ENCODE measurements around the gene FUT8. TPM values are rescaled to one million over a fixed set of nuclear protein-coding genes. Genes with fewer than 3 reads are reported as not detected.

The FUT8 gene
- total and polyA plus RNA-seq, 2 of the 8 experiments (the other 6 are each of a cell fraction or from before 2014, with no cell fraction given) = 10.5 to 25.1 TPM

DNA sequence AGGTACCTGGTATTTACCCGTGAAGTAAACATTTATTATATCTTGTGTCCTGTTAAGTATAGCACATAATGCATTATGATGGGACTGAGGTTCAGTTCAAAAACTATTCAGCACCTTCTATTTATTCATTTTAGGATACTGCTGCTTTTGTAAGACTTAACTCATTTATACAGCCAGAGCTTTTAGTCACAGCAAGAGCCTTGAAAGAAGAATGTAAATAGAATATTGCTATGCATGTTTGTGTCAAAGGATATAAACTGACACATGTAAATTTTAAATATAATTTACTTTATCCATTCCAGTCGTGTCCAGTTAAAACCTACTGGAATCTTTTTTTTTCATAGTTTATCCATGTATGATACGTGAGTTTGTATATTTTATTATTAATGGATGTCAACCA lies 168.8 kb downstream of the FUT8 start:
- Histone ChIP-seq H3K27ac (ENCODE audit: low read depth, low read length) (no peak overlapping the region), H4K5ac (ENCODE audit: insufficient read length, low read depth, low read length) (no peak overlapping the region), H3K23ac (ENCODE audit: insufficient read length) (no peak overlapping the region), H3K36me3 (ENCODE audit: control insufficient read depth in 2 of 4, insufficient read depth in 4 of 4, low read length in 3 of 4) (no peaks in the 10 kb centered on the region), H2BK15ac (ENCODE audit: low read length) (no peak overlapping the region), H3K23me2 (ENCODE audit: low read depth, low read length) (no peaks in the 10 kb centered on the region), H4K20me1 (replicated peaks in 1 of 2; ENCODE audit: control insufficient read depth in 1 of 2, insufficient read depth in 2 of 2, low read length in 2 of 2) (peaks cover 0 to 1% of the 10 kb centered on the region in 2 experiments), H3K4me1 (replicated peaks in 1 of 4; ENCODE audit: control insufficient read depth in 3 of 4, insufficient read depth in 4 of 4, low read length in 3 of 4) (no peaks in the 10 kb centered on the region), H2BK120ac (replicated peaks; ENCODE audit: low read depth, low read length) (no peak overlapping the region), H3K18ac (ENCODE audit: extremely low read depth, low read length) (no peak overlapping the region), H3K9me3 (ENCODE audit: insufficient read depth in 2 of 2, low read depth in 1 of 2, low read length in 1 of 2) (no peaks in the 10 kb centered on the region), H2BK20ac (ENCODE audit: low read length) (no peak overlapping the region), H3K14ac (ENCODE audit: insufficient read length) (no peak overlapping the region), H3K4me3 (ENCODE audit: extremely low read depth in 1 of 4, insufficient read depth in 2 of 4, low read depth in 3 of 4, low read length in 4 of 4) (no peak overlapping the region), H3K79me1 (ENCODE audit: low read depth, low read length) (no peaks in the 10 kb centered on the region), H4K8ac (ENCODE audit: extremely low read depth, insufficient read depth, low read length) (no peak overlapping the region), H2AK5ac (ENCODE audit: low read depth, low read length) (no peak overlapping the region), H3K9ac (replicated peaks in 1 of 4; ENCODE audit: extremely low read depth in 1 of 4, low read depth in 3 of 4, low read length in 3 of 4) (no peak overlapping the region), H2AFZ (ENCODE audit: low read length) (no peak overlapping the region), H3K56ac (replicated peaks; ENCODE audit: insufficient read length, low read depth, low read length) (no peak overlapping the region), H3K4ac (replicated peaks; ENCODE audit: insufficient read length, low read depth, low read length) (no peak overlapping the region), H2BK12ac (ENCODE audit: low read depth, low read length) (no peak overlapping the region), H3K79me2 (ENCODE audit: control insufficient read depth in 1 of 2, insufficient read depth in 2 of 2, low read length in 2 of 2) (no peaks in the 10 kb centered on the region), H3K4me2 (ENCODE audit: insufficient read depth in 1 of 2, low read depth in 2 of 2, low read length in 2 of 2) (no peak overlapping the region), H4K91ac (replicated peaks; ENCODE audit: insufficient read length, low read length) (no peak overlapping the region), H3K27me3 (replicated peaks in 1 of 4; ENCODE audit: control insufficient read depth in 3 of 4, extremely low read depth in 1 of 4, insufficient read depth in 3 of 4, low read length in 3 of 4) (no peaks in the 10 kb centered on the region), H2BK5ac (ENCODE audit: low read depth, low read length) (no peak overlapping the region)
- FAIRE-seq (no peak), DNase-seq (ENCODE audit: low read depth in 1 of 2, low spot score in 2 of 2) (no peak)
- CTCF ChIA-PET (ENCODE audit: partially characterized antibody) = no interaction called here
- TF ChIP-seq JUND (IDR thresholded peaks at IDR 0.05; ENCODE audit: low read length) (no peak), BCL11A (IDR thresholded peaks at IDR 0.05; ENCODE audit: low read depth in 2 of 2, low read length in 2 of 2) (no peak)
- WGBS, 2 experiments (ENCODE audit: extremely low coverage in 1 of 2, insufficient coverage in 1 of 2, insufficient read length in 1 of 2, insufficient replicate concordance in 2 of 2, low coverage in 1 of 2, low lambda C conversion rate in 2 of 2, missing lambda C conversion rate in 1 of 2) = 86% methylated on average over 3 of the region's 3 CpGs; no CpG with 5 or more reads in 1 of the 2 experiments
- POLR2A ChIA-PET (ENCODE audit: partially characterized antibody) = no interaction called here

Data from H1 (cell line).